GM12892 (cell line): ENCODE data around the gene ARHGAP26.

Source experiments
- POLR2A ChIP-seq: IDR thresholded peaks from 2 replicates; pipeline ENCODE4 v1.6.1; 2011; ENCODE audit warnings: low read depth, low read length, control low read depth
- POLR2AphosphoS5 ChIP-seq: IDR thresholded peaks from 2 replicates; pipeline ENCODE4 v1.6.1; 2011; ENCODE audit warnings: low read depth, low read length, control low read depth
- TAF1 ChIP-seq: IDR thresholded peaks from 2 replicates; pipeline ENCODE4 v1.6.1; 2011; ENCODE audit warnings: low read depth, mild to moderate bottlenecking, control low read depth, low read length, borderline replicate concordance

- TF ChIP-seq POLR2A (no peak), POLR2AphosphoS5 (no peak), TAF1 (no peak)
Observed at GRCh38 chr5:142724821-142725220, 45.4 kb upstream of the ARHGAP26 start.
